GM12878 (cell line): Measurements from ENCODE around the gene NLGN4X. TPM values are rescaled to one million over a fixed set of nuclear protein-coding genes. Genes with fewer than 3 reads are reported as not detected.

Experiments used
- ATAC-seq: fragments of 200-7000 bp; cut with Tn5 transposase; 3 replicates; pipeline ENCODE4 v1.9.1; 2020; ENCODE audit warnings: mild to moderate bottlenecking, moderate library complexity
- BruUV-seq: library from RNA; stranded (reverse); fragments of 400-500 nt; replicated peaks from 2 replicates; lab custom pipeline; 2021; lab: Mats Ljungman, UMichigan
- CTCF ChIA-PET: fragments of 300-600 bp; sonication (Branson Sonifier 250); formaldehyde crosslinking; extraction: SDS; loops from one replicate; lab custom pipeline; 2021; ENCODE audit warnings: inconsistent platforms; lab: Yijun Ruan, JAX
- POLR2A ChIA-PET: fragments of 350-600 bp; formaldehyde crosslinking; extraction: SDS; loops from one replicate; lab custom pipeline; 2021; ENCODE audit warnings: inconsistent platforms; lab: Charles Lee
- RAD21 ChIA-PET: fragments of 300-600 bp; sonication (Branson Sonifier 250); formaldehyde crosslinking; loops from one replicate; lab custom pipeline; 2023; ENCODE audit warnings: antibody characterized with exemption; ENCODE audit not compliant: unreplicated experiment; lab: Charles Lee
- SMC1A ChIA-PET: fragments of 300-600 bp; sonication (Branson Sonifier 250); formaldehyde crosslinking; loops from one replicate; lab custom pipeline; 2023; ENCODE audit not compliant: unreplicated experiment, uncharacterized antibody; lab: Charles Lee
- DNase-seq: peaks from one replicate; pipeline ENCODE4 v3.0.0-alpha.2; 2011; ENCODE audit warnings: low read depth, low spot score
- FAIRE-seq: peaks from 3 replicates; lab custom pipeline; 2011; peaks lifted over from hg19 to GRCh38; lab: Jason Lieb, UNC
- H2AFZ ChIP-seq: 2 replicates; pipeline ENCODE4 v1.6.0; 2011; ENCODE audit warnings: low read depth, low read length, control low read depth; ENCODE audit not compliant: control insufficient read depth
- H3K27ac ChIP-seq: 2 replicates; pipeline ENCODE4 v1.5.1; 2011; ENCODE audit warnings: control low read depth; ENCODE audit not compliant: control insufficient read depth, insufficient read depth
- H3K27me3 ChIP-seq, 2 experiments: replicated peaks in 1 of 2; 2 replicates each; pipeline versions ENCODE4 v1.6.0 to v1.6.1; 2011; ENCODE audit warnings: low read length in 1 of 2; ENCODE audit not compliant: control insufficient read depth in 2 of 2, insufficient read depth in 2 of 2
- H3K36me3 ChIP-seq, 2 experiments: 2 replicates each; pipeline ENCODE4 v1.5.1; 2011; ENCODE audit warnings: low read length in 1 of 2; ENCODE audit not compliant: control insufficient read depth in 2 of 2, insufficient read depth in 2 of 2
- H3K4me1 ChIP-seq: 2 replicates; pipeline ENCODE4 v1.6.1; 2011; ENCODE audit warnings: mild to moderate bottlenecking, low read length, moderate library complexity, mixed read lengths; ENCODE audit not compliant: control insufficient read depth, insufficient read depth
- H3K4me2 ChIP-seq: 2 replicates; pipeline ENCODE4 v1.6.0; 2011; ENCODE audit warnings: control low read depth; ENCODE audit not compliant: control insufficient read depth, insufficient read depth
- H3K4me3 ChIP-seq: fragments of 200-600 bp; sonication (generic); 2 replicates; pipeline ENCODE4 v1.5.1; 2016
- H3K79me2 ChIP-seq: 2 replicates; pipeline ENCODE4 v1.6.0; 2011; ENCODE audit warnings: low read length; ENCODE audit not compliant: control insufficient read depth, insufficient read depth
- H3K9ac ChIP-seq: 2 replicates; pipeline ENCODE4 v1.8.0; 2011; ENCODE audit warnings: low read length, control low read depth, mixed read lengths; ENCODE audit not compliant: control insufficient read depth, insufficient read depth
- H3K9me3 ChIP-seq: replicated peaks from 3 replicates; pipeline ENCODE4 v1.5.1; 2011; ENCODE audit warnings: mild to moderate bottlenecking, low read length; ENCODE audit not compliant: control insufficient read depth, insufficient read depth
- H4K20me1 ChIP-seq: 2 replicates; pipeline ENCODE4 v1.6.0; 2011; ENCODE audit not compliant: control insufficient read depth, insufficient read depth
- BCL11A ChIP-seq: IDR thresholded peaks from 2 replicates; pipeline ENCODE4 v1.6.1; 2011; ENCODE audit warnings: low read depth, low read length
- CBX5 ChIP-seq: sonication (generic); IDR thresholded peaks from 2 replicates; pipeline ENCODE4 v1.6.1; 2016; ENCODE audit warnings: low read depth, moderate library complexity, mild to moderate bottlenecking, inconsistent platforms
- HDGF ChIP-seq: fragments of 450-650 bp; IDR thresholded peaks from 2 replicates; pipeline ENCODE4 v1.6.1; 2016; ENCODE audit warnings: antibody characterized with exemption
- IKZF2 ChIP-seq, 2 experiments: fragments of 450-650 bp; IDR thresholded peaks; 2 replicates each; pipeline ENCODE4 v1.6.1; 2017; ENCODE audit warnings: mild to moderate bottlenecking in 2 of 2, moderate library complexity in 2 of 2
- JUND ChIP-seq: IDR thresholded peaks from 2 replicates; pipeline ENCODE4 v1.6.1; 2012; ENCODE audit warnings: low read depth, mild to moderate bottlenecking, low read length, improper control_type of control experiment, moderate library complexity
- MEF2A ChIP-seq: IDR thresholded peaks from 2 replicates; pipeline ENCODE4 v1.6.1; 2011; ENCODE audit warnings: low read depth, mild to moderate bottlenecking, low read length, moderate library complexity; ENCODE audit not compliant: insufficient read depth
- MEF2B ChIP-seq: fragments of 450-650 bp; IDR thresholded peaks from 2 replicates; pipeline ENCODE4 v1.6.1; 2018; ENCODE audit warnings: mild to moderate bottlenecking, moderate library complexity; ENCODE audit not compliant: partially characterized antibody, poor library complexity, severe bottlenecking
- MYB ChIP-seq: fragments of 150-350 bp; IDR thresholded peaks from 2 replicates; pipeline ENCODE4 v1.6.1; 2014; ENCODE audit warnings: mild to moderate bottlenecking, low read depth, low read length, borderline replicate concordance
- NFIC ChIP-seq: IDR thresholded peaks from 2 replicates; pipeline ENCODE4 v1.6.1; 2012; ENCODE audit warnings: low read depth, mild to moderate bottlenecking, inconsistent platforms, low read length, moderate library complexity
- NR2F1 ChIP-seq: fragments of 450-650 bp; conservative IDR thresholded peaks from 2 replicates; pipeline ENCODE4 v1.6.1; 2017; ENCODE audit warnings: mild to moderate bottlenecking
- NRF1 ChIP-seq: conservative IDR thresholded peaks from 2 replicates; pipeline ENCODE4 v1.6.1; 2011; ENCODE audit warnings: mild to moderate bottlenecking, low read depth, low read length, improper control_type of control experiment
- SRF ChIP-seq, 2 experiments: IDR thresholded peaks; 2 replicates each; pipeline ENCODE4 v1.6.1; 2011; ENCODE audit warnings: low read depth in 2 of 2, low read length in 2 of 2, mild to moderate bottlenecking in 1 of 2, moderate library complexity in 1 of 2
- ZNF274 ChIP-seq: IDR thresholded peaks from one replicate; pipeline ENCODE4 v1.8.0; 2011; ENCODE audit not compliant: insufficient read length, insufficient read depth
- ZSCAN29 ChIP-seq: fragments of 450-650 bp; IDR thresholded peaks from 2 replicates; pipeline ENCODE4 v1.6.1; 2017; ENCODE audit warnings: mild to moderate bottlenecking, moderate library complexity
- WGBS: methylation state at CpG from one replicate; pipeline ENCODE4 v1.1.6; 2016; ENCODE audit warnings: low lambda C conversion rate; ENCODE audit not compliant: insufficient replicate concordance, insufficient coverage; ENCODE audit errors: missing lambda C conversion rate; 5-methylcytosine and 5-hydroxymethylcytosine counted together
- in situ Hi-C: fragments of 300-500 bp; cut with MboI; formaldehyde crosslinking; loops from 9 replicates; pipeline ENCODE4 v1.14.3; 2018; ENCODE audit warnings: mixed read lengths
- intact Hi-C: fragments of 100-400 bp; cut with micrococcal nuclease; formaldehyde crosslinking; loops from one replicate; pipeline ENCODE4 v1.14.2; 2022; ENCODE audit not compliant: unreplicated experiment
- polyA plus RNA-seq, 11 experiments: library from polyadenylated mRNA; depleted of rRNA in 4 of 11; unstranded in 6 of 11; stranded (reverse) in 5 of 11; fragments of >200 nt; fragmentation: Nextera tagmentation in 4 of 11; fragmentation: Illumina TruSeq in 1 of 11; extraction: Ambion mirVana in 4 of 11; extraction: Trizol in 1 of 11; gene quantifications; 1 replicate in 1 of 11; 2 replicates in 10 of 11; pipeline versions ENCODE4 v1.2.1 to v1.2.3, GENCODE V29; 2011 to 2016; ENCODE audit warnings: inconsistent platforms in 2 of 11, missing spikeins in 2 of 11, low read depth in 1 of 11
- total RNA-seq, 4 experiments: library from RNA; depleted of rRNA in 3 of 4; stranded (reverse); fragments of >200 nt in 3 of 4; fragmentation: Illumina TruSeq in 1 of 4; extraction: Trizol in 1 of 4; gene quantifications; 2 replicates each; pipeline versions ENCODE4 v1.2.1 to v1.2.3, GENCODE V29; 2013 to 2021
- TF ChIP-seq, protein P1 (sequence below): fragments of 450-650 bp; IDR thresholded peaks from 2 replicates; pipeline ENCODE4 v1.6.1; 2018; ENCODE audit warnings: borderline replicate concordance, mild to moderate bottlenecking; ENCODE audit not compliant: partially characterized antibody

The NLGN4X gene
- total and polyA plus RNA-seq, 10 of the 15 experiments (the other 5 are each of a cell fraction or from before 2014, with no cell fraction given): 0.02 to 1.5 (median 0.09) TPM; not detected in 2

DNA sequence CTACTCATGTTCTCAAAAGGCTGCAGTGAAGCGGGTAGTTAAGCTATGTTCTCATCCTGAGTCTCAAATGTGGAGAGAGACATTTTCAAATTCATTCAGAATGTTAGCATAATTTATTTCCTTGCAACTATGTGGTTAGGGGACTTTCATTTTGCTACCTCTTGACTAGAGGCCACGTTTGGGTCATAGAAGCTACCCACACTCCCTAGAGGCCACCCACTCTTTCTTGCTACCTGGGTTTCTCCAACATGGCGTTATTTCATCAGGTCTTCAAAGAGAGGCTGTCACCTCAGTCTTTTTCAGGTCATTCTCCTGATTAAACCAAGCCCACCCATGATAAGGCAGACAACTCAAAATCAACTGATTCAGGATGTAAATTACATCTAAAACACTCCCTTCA lies 34.3 kb upstream of the NLGN4X start:
- no peak overlapping the region for H3K27ac ChIP-seq
- SMC1A ChIA-PET: interaction anchor here (0.8 to 2.2 kb wide), 4 partner anchors 8 to 37 kb away, joined by 3 to 8 read pairs (median 4); no protein-coding TSS in a partner anchor
- in situ Hi-C loops: no loop called here
- no peaks in the 10 kb centered on the region for H3K79me2 ChIP-seq
- intact Hi-C loops: no loop called here
- 0% methylated on average over 3 of the region's 3 CpGs for WGBS
- POLR2A ChIA-PET: no interaction called here
- H2AFZ ChIP-seq: no peak overlapping the region
- DNase-seq: no peak
- no peak overlapping the region for H3K4me2 ChIP-seq
- no peaks in the 10 kb centered on the region for H4K20me1 ChIP-seq
- no peaks in the 10 kb centered on the region for H3K27me3 ChIP-seq
- H3K36me3 ChIP-seq: no peaks in the 10 kb centered on the region
- RAD21 ChIA-PET: interaction anchor here (1.1 to 1.5 kb wide), 2 partner anchors 15 to 23 kb away, joined by 3 to 6 read pairs; no protein-coding TSS in a partner anchor
- no peak for TF ChIP-seq IKZF2 (IDR thresholded peaks at IDR 0.05)
- peak; percentile 75 for TF ChIP-seq NR2F1
- peak; percentile 72 for TF ChIP-seq MEF2B
- no peaks in the 10 kb centered on the region for H3K4me1 ChIP-seq
- ATAC-seq: peak; percentile 67
- CTCF ChIA-PET: interaction anchor here (0.7 to 2.1 kb wide), 2 partner anchors 101 to 242 kb away, joined by 3 to 5 read pairs; no protein-coding TSS in a partner anchor
- FAIRE-seq: no peak
- BruUV-seq: no TSS peak
- no peak overlapping the region for H3K4me3 ChIP-seq
- no peak overlapping the region for H3K9ac ChIP-seq
- H3K9me3 ChIP-seq: no peaks in the 10 kb centered on the region

DNA sequence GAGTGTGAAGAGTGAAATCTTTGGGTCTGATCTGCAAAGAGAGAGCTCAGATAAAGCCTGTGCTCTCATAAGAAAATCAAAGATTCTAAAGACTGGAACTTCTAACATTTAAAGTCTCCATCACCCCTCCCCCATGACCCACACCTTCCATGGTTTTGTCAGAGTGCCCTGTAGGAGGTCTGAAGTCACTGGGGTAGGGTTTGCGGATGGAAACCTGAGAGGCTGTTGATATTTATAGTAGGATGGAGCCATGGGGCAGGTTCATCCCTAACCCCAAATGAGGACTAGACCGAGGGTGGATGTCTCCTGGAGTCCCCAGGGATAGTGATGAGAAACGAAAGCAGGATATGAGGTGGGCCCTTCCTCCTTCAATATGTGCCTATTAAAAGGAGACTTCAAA lies 28.4 kb upstream of the NLGN4X start:
- ChIA-PET CTCF (interaction anchor here (1.0 kb wide), 1 partner anchor 19 kb away, joined by 3 read pairs; no protein-coding TSS in a partner anchor), POLR2A (interaction anchor here (0.6 kb wide), 1 partner anchor 38 kb away, joined by 4 read pairs; no protein-coding TSS in a partner anchor), SMC1A (no interaction called here), RAD21 (no interaction called here)
- Histone ChIP-seq H3K27ac (no peak overlapping the region), H3K79me2 (no peaks in the 10 kb centered on the region), H3K4me1 (no peaks in the 10 kb centered on the region), H3K9me3 (no peaks in the 10 kb centered on the region), H3K4me3 (no peak overlapping the region), H3K36me3 (no peaks in the 10 kb centered on the region), H2AFZ (no peak overlapping the region), H3K9ac (no peak overlapping the region), H3K4me2 (no peak overlapping the region), H4K20me1 (no peaks in the 10 kb centered on the region), H3K27me3 (no peaks in the 10 kb centered on the region)
- in situ Hi-C loops (no loop called here), intact Hi-C loops (no loop called here)
- BruUV-seq: no TSS peak
- no peak; the same call in 2 of the 3 replicates for ATAC-seq
- WGBS: 32% methylated on average over 3 of the region's 3 CpGs
- no peak for DNase-seq
- FAIRE-seq: no peak
- TF ChIP-seq NFIC: no peak
- no peak for TF ChIP-seq MYB
- TF ChIP-seq ZSCAN29: no peak
- no peak for TF ChIP-seq JUND
- no peak for TF ChIP-seq MEF2A
- no peak for TF ChIP-seq NRF1
- no peak for TF ChIP-seq SRF (IDR thresholded peaks at IDR 0.05; ENCODE audit: low read depth in 2 of 2, low read length in 2 of 2)
- no peak for TF ChIP-seq BCL11A
- TF ChIP-seq, protein P1, sequence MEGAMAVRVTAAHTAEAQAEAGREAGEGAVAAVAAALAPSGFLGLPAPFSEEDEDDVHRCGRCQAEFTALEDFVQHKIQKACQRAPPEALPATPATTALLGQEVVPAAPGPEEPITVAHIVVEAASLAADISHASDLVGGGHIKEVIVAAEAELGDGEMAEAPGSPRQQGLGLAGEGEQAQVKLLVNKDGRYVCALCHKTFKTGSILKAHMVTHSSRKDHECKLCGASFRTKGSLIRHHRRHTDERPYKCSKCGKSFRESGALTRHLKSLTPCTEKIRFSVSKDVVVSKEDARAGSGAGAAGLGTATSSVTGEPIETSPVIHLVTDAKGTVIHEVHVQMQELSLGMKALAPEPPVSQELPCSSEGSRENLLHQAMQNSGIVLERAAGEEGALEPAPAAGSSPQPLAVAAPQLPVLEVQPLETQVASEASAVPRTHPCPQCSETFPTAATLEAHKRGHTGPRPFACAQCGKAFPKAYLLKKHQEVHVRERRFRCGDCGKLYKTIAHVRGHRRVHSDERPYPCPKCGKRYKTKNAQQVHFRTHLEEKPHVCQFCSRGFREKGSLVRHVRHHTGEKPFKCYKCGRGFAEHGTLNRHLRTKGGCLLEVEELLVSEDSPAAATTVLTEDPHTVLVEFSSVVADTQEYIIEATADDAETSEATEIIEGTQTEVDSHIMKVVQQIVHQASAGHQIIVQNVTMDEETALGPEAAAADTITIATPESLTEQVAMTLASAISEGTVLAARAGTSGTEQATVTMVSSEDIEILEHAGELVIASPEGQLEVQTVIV: no peak
- no peak for TF ChIP-seq HDGF
- TF ChIP-seq CBX5: no peak
- no peak for TF ChIP-seq ZNF274
